HEK293 (cell line): Measurements from ENCODE around the gene GTF3C4.
"Not testable (repeated sequence)": the region's sequence is repeated elsewhere in the genome, so short reads cannot be mapped to it uniquely, and the experiment has no call there.

Experiments used
- CTCF ChIP-seq: fragments of 450-650 bp; formaldehyde crosslinking; IDR thresholded peaks from 2 replicates; pipeline ENCODE4 v1.5.1; 2016; ENCODE audit warnings: missing biosample characterization, missing genetic modification characterization
- ZIC2 ChIP-seq: fragments of 450-650 bp; formaldehyde crosslinking; IDR thresholded peaks from 2 replicates; pipeline ENCODE4 v1.5.1; 2016; ENCODE audit warnings: missing biosample characterization, missing genetic modification characterization
- ZNF561 ChIP-seq: fragments of 450-650 bp; IDR thresholded peaks from 2 replicates; pipeline ENCODE4 v1.5.1; 2018; ENCODE audit warnings: missing biosample characterization, missing genetic modification characterization, borderline replicate concordance
- ZNF792 ChIP-seq: fragments of 450-650 bp; formaldehyde crosslinking; IDR thresholded peaks from 2 replicates; pipeline ENCODE4 v1.5.1; 2016; ENCODE audit warnings: missing biosample characterization, missing genetic modification characterization
- ZSCAN5A ChIP-seq: fragments of 450-650 bp; formaldehyde crosslinking; IDR thresholded peaks from 2 replicates; pipeline ENCODE4 v1.5.1; 2016; ENCODE audit warnings: missing biosample characterization, missing genetic modification characterization

GRCh38 chr9:132718381-132718928 lies 48.2 kb downstream of the GTF3C4 start:
- not testable (repeated sequence) for TF ChIP-seq ZIC2, ZSCAN5A, ZNF561, CTCF, ZNF792 (tag by site-specific recombination)
